D721Med (cell line): ENCODE measurements around the gene SMIM36.

ENCODE experiments used
- DNase-seq: peaks from one replicate; pipeline ENCODE4 v3.0.0; 2011; ENCODE audit warnings: low spot score; ENCODE audit not compliant: insufficient read length
- FAIRE-seq: peaks from 2 replicates; lab custom pipeline; 2011; peaks lifted over from hg19 to GRCh38; lab: Jason Lieb, UNC
- TF ChIP-seq, protein P1 (sequence below): IDR thresholded peaks from 2 replicates; pipeline ENCODE4 v1.5.1; 2012; ENCODE audit warnings: mild to moderate bottlenecking, control low read depth; ENCODE audit not compliant: insufficient read depth; ENCODE audit errors: missing control alignments

SMIM36 gene

DNA sequence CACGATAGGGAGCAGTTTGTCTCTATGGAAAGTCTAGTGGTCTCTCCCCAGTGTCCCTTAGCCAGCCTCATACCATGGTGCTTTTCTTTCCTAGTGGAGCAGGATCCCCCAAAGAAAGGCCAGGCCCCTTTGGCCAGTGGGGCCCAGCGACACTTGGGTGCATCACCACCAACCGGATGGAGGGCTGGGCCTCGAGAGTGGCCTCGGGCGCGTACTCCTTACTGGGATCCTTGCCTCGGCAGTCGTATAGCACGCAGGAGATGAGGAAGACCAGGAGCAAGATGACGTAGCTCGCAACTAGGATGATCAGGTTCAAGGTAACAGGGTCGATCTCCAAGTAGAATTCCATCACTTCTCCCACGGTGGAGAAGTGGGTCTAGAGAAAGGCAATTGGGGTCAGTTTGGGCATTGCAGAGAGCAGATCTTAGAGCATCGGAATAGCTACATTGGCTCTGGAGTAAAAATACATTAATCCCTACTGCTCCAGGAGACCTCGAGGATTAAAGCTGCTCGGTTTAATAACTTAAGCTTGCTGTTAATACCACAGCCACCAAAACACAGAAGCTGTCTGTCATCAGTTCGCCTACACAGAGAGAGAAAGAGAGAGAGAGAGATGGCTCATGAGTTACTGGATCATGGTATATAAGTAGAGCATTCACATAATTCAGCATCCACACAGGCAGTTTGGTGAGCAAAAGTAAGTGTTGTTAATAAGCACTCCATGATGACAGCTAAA lies at the start of gene SMIM36:
TSS of gene SMIM36 (minus strand) at position 467 of the 736 bp plus-strand sequence.
- TF ChIP-seq, protein P1, sequence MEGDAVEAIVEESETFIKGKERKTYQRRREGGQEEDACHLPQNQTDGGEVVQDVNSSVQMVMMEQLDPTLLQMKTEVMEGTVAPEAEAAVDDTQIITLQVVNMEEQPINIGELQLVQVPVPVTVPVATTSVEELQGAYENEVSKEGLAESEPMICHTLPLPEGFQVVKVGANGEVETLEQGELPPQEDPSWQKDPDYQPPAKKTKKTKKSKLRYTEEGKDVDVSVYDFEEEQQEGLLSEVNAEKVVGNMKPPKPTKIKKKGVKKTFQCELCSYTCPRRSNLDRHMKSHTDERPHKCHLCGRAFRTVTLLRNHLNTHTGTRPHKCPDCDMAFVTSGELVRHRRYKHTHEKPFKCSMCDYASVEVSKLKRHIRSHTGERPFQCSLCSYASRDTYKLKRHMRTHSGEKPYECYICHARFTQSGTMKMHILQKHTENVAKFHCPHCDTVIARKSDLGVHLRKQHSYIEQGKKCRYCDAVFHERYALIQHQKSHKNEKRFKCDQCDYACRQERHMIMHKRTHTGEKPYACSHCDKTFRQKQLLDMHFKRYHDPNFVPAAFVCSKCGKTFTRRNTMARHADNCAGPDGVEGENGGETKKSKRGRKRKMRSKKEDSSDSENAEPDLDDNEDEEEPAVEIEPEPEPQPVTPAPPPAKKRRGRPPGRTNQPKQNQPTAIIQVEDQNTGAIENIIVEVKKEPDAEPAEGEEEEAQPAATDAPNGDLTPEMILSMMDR: no peak
- peak; percentile 43 for DNase-seq
- peak; percentile 94 for FAIRE-seq

DNA sequence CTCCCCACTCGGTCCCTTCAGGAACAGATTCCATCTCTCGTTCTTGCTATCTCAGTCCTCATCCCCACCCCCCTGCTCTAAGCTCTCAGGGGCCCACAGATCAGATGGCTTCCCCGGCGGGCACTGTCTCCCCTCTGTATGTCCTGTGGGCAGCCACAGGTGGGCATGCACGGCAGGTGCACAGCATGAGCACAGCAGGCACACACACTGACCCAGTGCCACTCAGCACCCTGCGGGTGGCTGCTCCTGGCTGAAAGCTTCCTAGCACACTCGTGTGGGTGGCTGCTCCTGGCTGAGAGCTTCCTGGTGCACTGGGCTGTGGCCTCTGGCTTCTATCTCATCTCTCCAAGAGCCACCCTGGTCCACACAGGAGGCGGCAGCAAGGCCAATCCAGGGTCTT lies 44.5 kb upstream of the SMIM36 start:
- FAIRE-seq (no peak), DNase-seq (no peak)
- TF ChIP-seq, protein P1: no peak

DNA sequence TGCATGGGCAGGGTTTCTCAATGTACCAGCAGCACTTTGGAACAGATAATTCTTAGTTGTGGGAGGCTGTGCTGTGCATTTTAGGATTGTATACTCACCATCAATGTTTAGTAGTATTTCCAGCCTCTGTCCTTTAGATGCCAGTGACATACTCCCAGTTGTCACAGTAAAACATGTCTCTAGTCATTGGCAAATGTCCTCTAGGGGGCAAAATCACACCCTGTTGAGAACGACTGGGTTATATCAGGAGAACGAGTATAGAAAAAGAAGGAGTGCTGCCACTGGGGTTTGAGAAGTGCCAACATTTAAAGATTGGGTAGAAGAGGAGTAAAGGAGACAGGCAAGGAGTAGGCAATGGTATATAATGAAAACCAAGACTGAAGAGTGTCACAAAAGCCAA lies 37.9 kb upstream of the SMIM36 start:
- TF ChIP-seq, protein P1: peak; percentile 32
- no peak for DNase-seq
- no peak for FAIRE-seq

DNA sequence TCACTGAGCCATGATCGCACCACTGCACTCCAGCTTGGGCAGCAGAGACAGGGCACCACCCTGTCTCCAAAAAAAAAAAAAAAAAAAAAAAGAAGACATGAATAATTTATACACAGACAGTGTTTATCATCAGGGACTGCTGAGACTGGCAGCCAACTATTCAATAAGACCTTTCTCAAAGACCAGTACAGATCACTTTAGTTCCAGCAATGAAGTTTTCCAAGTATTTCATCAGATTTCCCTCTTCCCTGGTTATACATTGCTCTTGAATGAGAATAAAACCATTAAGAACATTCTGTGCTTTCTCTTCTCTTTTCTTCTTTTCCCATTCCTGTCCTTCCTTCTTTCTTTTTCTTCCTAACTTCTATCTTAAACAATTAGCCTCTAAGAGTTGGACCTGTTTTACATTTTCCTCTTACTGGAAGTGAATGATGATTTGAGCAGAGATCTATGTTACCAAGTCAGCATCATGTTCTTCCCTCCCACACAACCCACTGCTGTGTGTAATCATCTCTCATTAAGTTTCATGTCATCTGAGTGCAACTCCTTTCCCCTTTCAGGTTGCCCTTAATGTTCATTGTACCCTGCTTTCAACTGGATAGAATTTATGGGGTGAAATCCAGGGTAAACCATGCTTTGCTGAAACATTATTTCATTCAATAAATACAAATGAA lies 35.9 kb upstream of the SMIM36 start:
- DNase-seq: no peak

DNA sequence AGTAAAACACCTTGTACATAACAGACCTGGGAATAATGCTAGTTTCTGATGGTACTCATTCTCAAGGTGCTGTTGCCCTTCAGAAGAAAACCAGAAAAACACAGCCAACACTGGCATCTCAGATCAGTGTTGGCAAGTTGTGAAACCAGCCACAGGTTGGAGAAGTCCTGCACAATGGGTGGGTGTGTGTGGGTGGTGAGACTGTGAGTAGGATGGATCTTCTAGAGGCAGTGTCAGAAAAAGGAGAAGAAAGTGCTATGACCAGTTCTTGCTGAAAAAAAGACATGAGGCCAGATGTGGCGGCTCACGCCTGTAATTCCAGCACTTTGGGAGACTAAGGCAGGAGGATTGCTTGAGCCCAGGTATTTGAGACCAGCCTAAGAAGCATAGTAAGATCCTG lies 35.2 kb upstream of the SMIM36 start:
- DNase-seq: no peak
- no peak for FAIRE-seq
- TF ChIP-seq, protein P1: no peak

More for the DNA sequence above, 35.9 kb upstream of the SMIM36 start:
- TF ChIP-seq, protein P1: no peak
- no peak for FAIRE-seq

DNA sequence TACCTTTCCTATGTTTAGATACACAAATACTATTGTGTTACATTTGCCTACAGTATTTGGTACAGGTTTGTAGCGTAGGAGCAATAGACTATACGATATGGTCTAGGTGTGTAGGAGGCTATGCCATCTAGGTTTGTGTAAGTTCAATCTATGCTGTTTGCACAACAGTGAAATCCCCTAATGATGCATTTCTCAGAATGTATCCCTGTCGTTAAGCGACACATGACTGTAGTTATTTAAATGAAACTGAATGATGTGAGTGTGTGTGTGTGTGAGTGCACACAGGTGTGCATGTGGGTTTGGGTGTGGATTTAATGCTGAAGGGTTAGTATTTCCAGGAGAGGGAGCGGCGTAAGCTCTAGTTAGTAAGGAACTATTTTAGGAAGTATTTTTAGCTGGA lies 34.6 kb upstream of the SMIM36 start:
- DNase-seq: no peak
- FAIRE-seq: no peak
- TF ChIP-seq, protein P1: no peak

DNA sequence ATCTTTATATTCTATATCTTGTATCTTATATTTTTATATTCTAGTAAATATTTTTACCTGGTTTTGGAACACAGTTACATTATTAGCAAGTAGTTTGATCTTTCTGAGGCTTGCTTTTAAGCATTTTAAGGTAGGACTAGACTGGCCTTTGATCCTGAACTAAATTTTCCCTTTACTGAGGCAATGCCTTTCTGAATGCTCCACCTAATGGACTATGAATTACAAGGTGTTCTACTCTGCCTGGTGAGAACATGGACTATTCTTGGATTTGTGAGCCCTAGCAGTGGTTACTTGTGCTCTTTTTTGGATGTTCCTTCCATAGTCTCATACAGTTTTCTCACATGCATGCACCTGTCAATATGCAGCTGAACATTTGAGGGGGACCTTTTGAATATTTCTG lies 32.5 kb upstream of the SMIM36 start:
- no peak for FAIRE-seq
- TF ChIP-seq, protein P1: no peak

More for the DNA sequence above, 32.5 kb upstream of the SMIM36 start:
- DNase-seq: no peak
